Colon (tissue), 2 donors: Measurements from ENCODE around the gene JPH3.
"Not testable (repeated sequence)": the region's sequence is repeated elsewhere in the genome, so short reads cannot be mapped to it uniquely, and the experiment has no call there.

Experiments used
- FAIRE-seq: peaks from 2 replicates; lab custom pipeline; 2012; peaks lifted over from hg19 to GRCh38; lab: Jason Lieb, UNC
- donor health status: control.
- donor health status: control.

JPH3 gene

DNA sequence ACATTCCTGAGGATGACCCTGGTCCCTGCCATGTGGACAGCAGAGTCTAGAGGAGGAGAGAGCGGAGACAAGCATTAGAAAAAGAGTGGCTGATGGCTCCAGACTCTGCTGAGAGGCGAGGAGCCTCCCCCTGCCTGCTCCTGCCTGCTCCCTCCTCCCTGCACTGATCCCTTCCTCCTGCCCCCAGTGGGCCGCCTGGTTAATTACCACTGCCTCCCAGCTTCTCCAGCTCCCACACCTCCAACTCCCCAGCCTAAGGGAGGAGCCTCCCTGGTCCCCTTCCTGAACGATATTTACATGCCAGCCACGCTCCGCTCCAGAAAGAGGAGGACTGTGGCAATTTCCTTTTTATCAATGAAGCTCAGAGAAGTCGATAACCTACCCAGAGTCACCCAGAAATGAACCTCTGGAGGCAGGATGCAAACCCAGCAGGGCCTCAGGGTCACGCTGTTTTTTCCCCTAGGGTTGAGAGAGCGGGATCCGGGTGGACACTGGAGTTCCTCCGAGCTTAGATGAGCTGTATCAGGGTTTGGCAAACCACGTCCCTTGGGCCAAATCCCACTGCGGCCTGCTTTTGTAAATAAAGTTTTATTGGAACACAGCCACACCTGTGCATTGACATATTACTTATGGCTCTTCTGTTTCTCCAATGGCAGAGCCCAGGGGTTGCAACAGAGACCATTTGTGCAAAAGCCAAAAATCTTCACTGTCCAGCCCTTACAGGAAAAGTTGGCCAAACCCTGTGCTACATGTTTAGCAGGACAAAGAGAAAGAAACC is 27.1 kb upstream of the JPH3 start:
- FAIRE-seq, result no peak

GRCh38 chr16:87576171-87576570 is 26.1 kb upstream of the JPH3 start:
- FAIRE-seq, result no peak

GRCh38 chr16:87578142-87578930 is 24.0 kb upstream of the JPH3 start:
- not testable (repeated sequence) for FAIRE-seq

GRCh38 chr16:87579691-87580090 is 22.6 kb upstream of the JPH3 start:
- no peak for FAIRE-seq

GRCh38 chr16:87580855-87581261 is 21.4 kb upstream of the JPH3 start:
- no peak for FAIRE-seq

GRCh38 chr16:87581857-87582215 is 20.5 kb upstream of the JPH3 start:
- no peak for FAIRE-seq

DNA sequence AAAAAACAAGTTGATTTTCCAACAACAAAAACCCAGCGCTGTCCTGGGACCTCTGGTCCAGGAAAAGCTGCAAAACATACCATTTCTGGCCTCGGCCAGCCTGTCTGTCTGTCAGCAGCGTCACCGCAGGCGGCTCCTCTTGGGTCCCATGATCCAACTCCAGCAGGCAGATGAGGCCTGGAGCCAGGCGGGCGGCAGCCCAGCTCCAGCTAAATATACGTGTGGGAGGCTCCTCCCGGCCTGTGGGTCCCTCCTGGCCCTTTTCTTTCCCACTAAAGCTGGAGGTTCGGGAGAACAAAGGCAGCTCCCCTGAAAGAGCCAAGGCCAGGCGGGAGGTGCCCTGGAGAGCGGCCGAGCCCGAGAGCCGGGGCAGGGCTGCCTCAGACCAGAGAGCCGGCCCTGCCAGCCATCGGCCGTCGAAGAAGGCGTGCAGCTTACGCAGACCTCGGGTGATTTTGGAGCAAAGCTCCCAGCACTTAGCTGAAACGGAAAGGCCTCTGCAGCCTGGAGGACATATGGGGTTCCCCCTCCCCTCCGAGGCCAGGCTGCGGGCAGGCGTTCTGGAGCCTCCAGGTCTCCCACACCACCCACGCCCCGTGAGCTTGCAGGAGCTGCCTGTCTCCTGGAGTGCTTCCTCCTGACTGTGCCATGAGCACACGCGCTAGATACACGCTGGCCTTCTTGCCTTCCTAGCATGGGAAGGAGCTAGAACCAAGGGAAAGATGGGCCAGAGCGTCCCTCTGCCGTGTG is 19.9 kb upstream of the JPH3 start:
- no peak for FAIRE-seq

DNA sequence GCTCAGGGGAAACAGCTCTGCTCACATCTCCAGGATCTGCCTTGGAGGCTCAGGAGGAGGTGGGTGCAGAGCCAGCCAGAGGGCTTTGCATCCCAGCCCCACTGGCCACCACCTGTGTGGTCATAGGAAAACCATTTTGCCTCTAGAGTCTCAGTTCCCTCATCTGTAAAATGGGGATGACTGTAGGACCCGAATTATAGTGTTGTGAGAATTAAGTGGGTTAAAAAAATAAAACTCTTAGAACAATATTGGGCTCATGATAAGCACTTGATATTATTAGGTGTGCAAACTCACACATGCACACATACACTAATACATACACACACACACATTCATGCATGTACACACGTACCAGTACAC is 19.4 kb upstream of the JPH3 start:
- no peak for FAIRE-seq

DNA sequence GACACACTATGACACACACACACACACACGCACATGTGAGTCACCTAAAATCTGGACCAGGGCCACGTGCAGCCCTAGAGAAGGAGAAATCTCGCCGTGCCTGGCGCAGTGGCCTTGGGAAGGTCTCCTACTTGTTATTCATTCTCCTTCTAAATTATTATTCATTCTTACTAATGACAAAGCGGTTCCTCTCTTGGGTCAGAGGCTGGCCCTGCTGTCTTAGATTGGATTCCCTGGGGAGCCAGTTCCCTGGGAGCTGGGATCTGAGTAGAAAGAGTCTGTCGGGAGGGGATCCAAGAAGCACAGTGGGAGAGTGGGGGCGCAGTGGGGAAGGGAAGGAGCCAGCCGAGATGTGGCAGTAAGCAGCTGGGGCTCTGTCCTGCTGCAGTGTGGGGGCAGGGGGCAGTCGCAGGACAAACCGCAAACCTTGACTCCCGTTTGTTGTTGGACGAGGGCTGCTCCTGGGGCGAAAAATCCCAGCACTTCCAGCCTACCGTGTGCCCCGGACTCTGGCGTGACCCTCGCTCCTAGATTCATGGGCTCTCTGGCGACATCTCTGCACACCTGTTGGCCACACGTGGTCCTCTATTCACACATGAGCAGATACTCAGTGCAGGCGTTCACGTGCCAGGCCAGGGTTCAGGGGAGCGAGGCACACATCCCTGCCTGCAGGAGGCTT is 18.7 kb upstream of the JPH3 start:
- no peak for FAIRE-seq

DNA sequence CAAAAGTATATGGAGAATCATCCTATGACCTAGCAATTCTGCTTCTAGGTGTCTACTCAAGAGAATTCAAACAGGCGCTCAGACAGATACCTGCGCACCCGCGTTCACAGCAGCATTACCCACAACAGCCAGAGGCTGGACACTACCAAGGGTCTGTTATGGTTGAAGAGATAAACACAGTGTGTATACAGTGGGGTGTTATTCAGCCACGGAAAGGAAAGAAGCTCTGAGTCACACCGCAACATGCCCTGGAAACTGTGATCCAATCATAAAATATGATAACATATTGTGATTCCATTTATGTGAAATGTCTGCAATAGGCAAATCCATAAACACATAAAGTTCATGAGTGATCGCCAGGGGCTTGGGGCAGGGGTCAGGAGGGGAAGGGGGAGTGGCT is 18.0 kb upstream of the JPH3 start:
- FAIRE-seq, result no peak

DNA sequence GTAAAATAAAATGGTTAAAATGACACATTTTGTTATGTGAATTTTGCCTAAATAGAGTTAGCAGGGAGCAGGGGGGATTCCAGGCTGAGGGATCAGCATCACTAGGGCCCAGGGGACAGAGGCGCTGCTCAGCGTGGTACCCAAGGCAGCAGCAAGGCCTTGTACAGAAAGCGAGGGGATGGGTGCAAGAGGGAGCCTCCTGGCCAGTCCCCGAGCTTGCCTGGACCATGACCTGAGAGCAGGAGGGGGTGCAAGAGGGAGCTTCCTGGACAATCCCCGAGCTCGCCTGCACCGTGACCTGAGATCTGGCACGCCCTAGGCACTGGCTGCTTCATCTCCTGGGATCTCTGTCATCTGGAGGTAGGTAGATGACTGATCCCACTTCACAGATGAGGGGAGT is 17.3 kb upstream of the JPH3 start:
- FAIRE-seq, result no peak

- FAIRE-seq, result no peak
Observed at GRCh38 chr16:87585442-87586200, 16.7 kb upstream of the JPH3 start.

GRCh38 chr16:87586201-87586782 is 16.0 kb upstream of the JPH3 start:
- no peak for FAIRE-seq

GRCh38 chr16:87587636-87588035 is 14.7 kb upstream of the JPH3 start:
- FAIRE-seq, result no peak

GRCh38 chr16:87592018-87592712 is 10.1 kb upstream of the JPH3 start:
- FAIRE-seq, result no peak

DNA sequence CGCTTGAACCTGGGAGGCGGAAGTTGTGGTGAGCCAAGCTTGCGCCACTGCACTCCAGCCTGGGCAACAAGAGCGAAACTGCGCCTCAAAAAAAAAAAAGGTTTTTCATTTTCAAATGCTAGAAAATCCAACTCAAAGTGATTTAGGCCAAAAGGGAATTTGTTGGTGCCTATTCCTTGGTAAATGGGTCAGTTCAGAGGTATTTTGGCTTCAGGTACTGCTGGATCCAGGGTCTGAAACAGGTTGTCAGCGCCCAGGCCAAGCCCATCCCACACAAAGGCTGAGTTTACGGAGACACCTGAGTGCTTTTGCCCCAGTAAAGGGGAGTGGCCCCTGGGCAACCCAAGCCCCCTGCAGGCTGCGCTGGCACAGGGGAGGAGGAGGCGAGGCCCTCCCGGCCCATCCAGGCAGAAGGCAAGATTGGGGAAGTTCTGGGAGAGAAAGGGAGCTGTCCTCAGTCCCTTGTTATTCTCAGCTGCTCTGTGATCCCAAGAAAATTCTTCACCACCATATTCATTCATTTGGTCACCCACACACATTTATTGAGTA is 8.5 kb upstream of the JPH3 start:
- no peak for FAIRE-seq

DNA sequence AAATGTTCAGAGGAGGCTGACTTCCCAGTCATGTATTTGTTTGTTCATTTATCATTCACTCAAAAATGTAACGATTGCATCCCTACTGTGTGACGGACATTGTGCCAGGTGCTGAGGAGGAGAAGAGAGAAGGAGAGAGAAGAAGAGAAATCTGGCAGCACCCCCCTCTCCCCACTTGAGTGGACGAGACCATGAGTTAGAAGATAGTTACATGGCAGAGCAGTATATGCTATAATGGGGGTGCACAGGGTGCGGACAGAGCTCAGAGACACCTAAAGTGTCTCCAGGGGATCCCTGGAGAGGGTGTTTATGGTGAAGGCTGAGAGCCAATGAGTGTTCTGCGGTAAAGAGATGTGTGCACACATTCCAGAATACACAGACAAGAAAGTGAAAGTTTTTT is 6.6 kb upstream of the JPH3 start:
- no peak for FAIRE-seq

- FAIRE-seq, result no peak
Observed at GRCh38 chr16:87597324-87597830, 4.9 kb upstream of the JPH3 start.

DNA sequence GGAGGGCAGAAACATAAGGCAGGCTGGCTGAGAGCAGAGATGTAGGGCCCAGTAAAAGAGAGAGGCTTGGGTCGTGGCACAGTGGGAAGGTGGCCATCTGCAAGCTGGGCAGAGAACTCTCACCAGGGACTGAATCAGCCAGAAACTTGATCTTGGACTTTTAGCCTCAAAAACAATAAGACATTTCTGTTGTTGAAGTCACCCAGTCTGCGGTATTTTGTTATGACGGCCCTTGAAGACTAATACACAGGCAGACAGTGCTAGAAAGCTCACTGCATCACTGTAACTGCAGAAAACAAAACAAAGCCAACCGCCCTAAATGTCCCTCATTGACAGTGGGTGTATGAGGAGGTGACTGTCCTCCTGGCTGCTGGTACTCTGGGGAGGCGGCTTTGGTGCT is 3.9 kb upstream of the JPH3 start:
- no peak for FAIRE-seq

GRCh38 chr16:87600246-87600645 is 2.1 kb upstream of the JPH3 start:
- no peak for FAIRE-seq
